Testis (tissue), 2 donors: Measurements from ENCODE around the gene RBBP6.

ENCODE experiments used
- POLR2A ChIP-seq: fragments of 450-650 bp; IDR thresholded peaks from one replicate; pipeline ENCODE4 v1.6.1; 2017; ENCODE audit warnings: antibody characterized with exemption, mild to moderate bottlenecking, moderate library complexity
- TF ChIP-seq, protein P1 (sequence below), 3 experiments: fragments of 450-650 bp in 2 of 3; fragments of 200-600 bp in 1 of 3; sonication (generic) in 1 of 3; IDR thresholded peaks; one replicate each; pipeline ENCODE4 v1.5.1; 2016 to 2019; ENCODE audit warnings: antibody characterized with exemption in 3 of 3, mild to moderate bottlenecking in 2 of 3, moderate library complexity in 1 of 3

DNA sequence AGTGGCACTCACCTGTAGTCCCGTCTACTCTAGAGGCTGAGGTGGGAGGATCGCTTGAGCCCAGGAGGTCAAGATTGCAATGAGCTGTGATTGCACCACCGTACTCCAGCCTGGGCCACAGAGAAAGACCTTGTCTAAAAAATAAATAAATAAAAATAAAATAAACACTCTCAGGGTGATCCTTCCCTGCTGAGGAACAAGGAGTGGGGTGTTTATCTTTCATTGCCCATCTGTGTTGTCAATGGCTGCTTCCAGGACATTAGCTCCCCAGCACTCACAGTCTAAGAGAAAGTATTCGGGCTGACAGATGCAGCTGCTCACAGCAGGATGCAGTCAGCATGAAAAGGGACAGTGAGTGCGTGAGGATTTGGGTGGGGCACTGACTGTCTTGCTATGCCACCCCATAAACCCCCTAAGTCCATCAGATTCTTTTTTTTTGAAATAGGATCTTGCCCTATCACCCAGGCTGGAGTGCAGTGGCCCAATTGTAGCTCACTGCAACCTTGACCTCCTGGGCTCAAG is 31.3 kb upstream of the RBBP6 start:
- TF ChIP-seq, protein P1, sequence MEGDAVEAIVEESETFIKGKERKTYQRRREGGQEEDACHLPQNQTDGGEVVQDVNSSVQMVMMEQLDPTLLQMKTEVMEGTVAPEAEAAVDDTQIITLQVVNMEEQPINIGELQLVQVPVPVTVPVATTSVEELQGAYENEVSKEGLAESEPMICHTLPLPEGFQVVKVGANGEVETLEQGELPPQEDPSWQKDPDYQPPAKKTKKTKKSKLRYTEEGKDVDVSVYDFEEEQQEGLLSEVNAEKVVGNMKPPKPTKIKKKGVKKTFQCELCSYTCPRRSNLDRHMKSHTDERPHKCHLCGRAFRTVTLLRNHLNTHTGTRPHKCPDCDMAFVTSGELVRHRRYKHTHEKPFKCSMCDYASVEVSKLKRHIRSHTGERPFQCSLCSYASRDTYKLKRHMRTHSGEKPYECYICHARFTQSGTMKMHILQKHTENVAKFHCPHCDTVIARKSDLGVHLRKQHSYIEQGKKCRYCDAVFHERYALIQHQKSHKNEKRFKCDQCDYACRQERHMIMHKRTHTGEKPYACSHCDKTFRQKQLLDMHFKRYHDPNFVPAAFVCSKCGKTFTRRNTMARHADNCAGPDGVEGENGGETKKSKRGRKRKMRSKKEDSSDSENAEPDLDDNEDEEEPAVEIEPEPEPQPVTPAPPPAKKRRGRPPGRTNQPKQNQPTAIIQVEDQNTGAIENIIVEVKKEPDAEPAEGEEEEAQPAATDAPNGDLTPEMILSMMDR (IDR thresholded peaks at IDR 0.05) = no peak
- TF ChIP-seq POLR2A = no peak
